Glutamatergic neuron (in vitro differentiated cells): ENCODE measurements around the gene RB1. TPM values are rescaled to one million over a fixed set of nuclear protein-coding genes. Genes with fewer than 3 reads are reported as not detected.

Experiments
- DNase-seq: peaks from one replicate; pipeline ENCODE4 v3.0.0; 2022
- H3K27ac Mint-ChIP-seq: one replicate; pipeline ENCODE4 v1.8.0; 2020; ENCODE audit warnings: mild to moderate bottlenecking, mixed read lengths, inconsistent platforms; ENCODE audit not compliant: unreplicated experiment
- H3K27me3 Mint-ChIP-seq: one replicate; pipeline ENCODE4 v1.8.0; 2020; ENCODE audit warnings: mild to moderate bottlenecking, moderate library complexity, mixed read lengths, inconsistent platforms; ENCODE audit not compliant: unreplicated experiment
- H3K36me3 Mint-ChIP-seq: one replicate; pipeline ENCODE4 v1.8.0; 2020; ENCODE audit warnings: mild to moderate bottlenecking, mixed read lengths, inconsistent platforms; ENCODE audit not compliant: unreplicated experiment
- H3K4me1 Mint-ChIP-seq: one replicate; pipeline ENCODE4 v1.8.0; 2020; ENCODE audit warnings: mild to moderate bottlenecking, low read depth, mixed read lengths, inconsistent platforms; ENCODE audit not compliant: unreplicated experiment
- H3K4me3 Mint-ChIP-seq: one replicate; pipeline ENCODE4 v1.8.0; 2020; ENCODE audit warnings: mild to moderate bottlenecking, mixed read lengths, inconsistent platforms; ENCODE audit not compliant: unreplicated experiment
- H3K9me3 Mint-ChIP-seq: one replicate; pipeline ENCODE4 v1.8.0; 2020; ENCODE audit warnings: mild to moderate bottlenecking, moderate library complexity, mixed read lengths, inconsistent platforms; ENCODE audit not compliant: unreplicated experiment
- CTCF ChIP-seq: fragments of 200-600 bp; sonication (generic); IDR thresholded peaks from one replicate; pipeline ENCODE4 v1.5.0; 2021; ENCODE audit not compliant: partially characterized antibody, unreplicated experiment
- total RNA-seq: library from RNA; stranded (reverse); fragmentation: NEBNext Ultra II Directional; extraction: Animal tissue kit (Norgen Biotek cat#: 25700); gene quantifications from one replicate; pipeline ENCODE4 v1.2.1, GENCODE V29; 2021; ENCODE audit not compliant: unreplicated experiment

Gene RB1
- total RNA-seq, 1 donor from 2014 or later: 50.3 TPM

- no peak for TF ChIP-seq CTCF
- H3K27ac Mint-ChIP-seq: no peak overlapping the region
- H3K4me3 Mint-ChIP-seq: no peak overlapping the region
- peaks cover 1% of the 10 kb centered on the region for H3K27me3 Mint-ChIP-seq
- H3K9me3 Mint-ChIP-seq: peaks cover 2% of the 10 kb centered on the region
- no peaks in the 10 kb centered on the region for H3K4me1 Mint-ChIP-seq
- no peak for DNase-seq
- no peaks in the 10 kb centered on the region for H3K36me3 Mint-ChIP-seq
Observed at GRCh38 chr13:48457578-48458242, 154.2 kb downstream of the RB1 start.

- Mint-ChIP-seq H3K9me3 (no peaks in the 10 kb centered on the region), H3K4me3 (no peak overlapping the region), H3K27ac (no peak overlapping the region), H3K4me1 (no peaks in the 10 kb centered on the region), H3K27me3 (no peaks in the 10 kb centered on the region), H3K36me3 (no peaks in the 10 kb centered on the region)
- DNase-seq: no peak
- no peak for TF ChIP-seq CTCF
Observed at GRCh38 chr13:48475230-48475629, 171.7 kb downstream of the RB1 start.

- no peaks in the 10 kb centered on the region for H3K9me3 Mint-ChIP-seq
- H3K27ac Mint-ChIP-seq: no peak overlapping the region
- H3K4me1 Mint-ChIP-seq: no peaks in the 10 kb centered on the region
- no peak overlapping the region for H3K4me3 Mint-ChIP-seq
- no peak for DNase-seq
- H3K27me3 Mint-ChIP-seq: no peaks in the 10 kb centered on the region
- H3K36me3 Mint-ChIP-seq: no peaks in the 10 kb centered on the region
- TF ChIP-seq CTCF: no peak
Observed at GRCh38 chr13:48476215-48476614, 172.7 kb downstream of the RB1 start.

GRCh38 chr13:48476686-48477085 is 173.1 kb downstream of the RB1 start:
- TF ChIP-seq CTCF: no peak
- Mint-ChIP-seq H3K4me1 (no peaks in the 10 kb centered on the region), H3K27me3 (no peaks in the 10 kb centered on the region), H3K36me3 (no peaks in the 10 kb centered on the region), H3K27ac (no peak overlapping the region), H3K9me3 (no peaks in the 10 kb centered on the region), H3K4me3 (no peak overlapping the region)
- no peak for DNase-seq

GRCh38 chr13:48477191-48477855 is 173.8 kb downstream of the RB1 start:
- no peaks in the 10 kb centered on the region for H3K4me1 Mint-ChIP-seq
- H3K27ac Mint-ChIP-seq: no peak overlapping the region
- H3K9me3 Mint-ChIP-seq: no peaks in the 10 kb centered on the region
- H3K27me3 Mint-ChIP-seq: no peaks in the 10 kb centered on the region
- H3K36me3 Mint-ChIP-seq: no peaks in the 10 kb centered on the region
- TF ChIP-seq CTCF: no peak
- H3K4me3 Mint-ChIP-seq: no peak overlapping the region
- DNase-seq: no peak
